GM21576 (cell line): Measurements from ENCODE around the gene SDS.

Source experiments
- ATAC-seq: cut with Tn5 transposase; IDR thresholded peaks from one replicate; pipeline ENCODE4 v1.9.1; 2021; ENCODE audit warnings: mild to moderate bottlenecking, moderate library complexity; ENCODE audit not compliant: unreplicated experiment

Gene SDS

GRCh38 chr12:113401066-113402000, 2.4 kb downstream of the SDS start:
- ATAC-seq = no peak

DNA sequence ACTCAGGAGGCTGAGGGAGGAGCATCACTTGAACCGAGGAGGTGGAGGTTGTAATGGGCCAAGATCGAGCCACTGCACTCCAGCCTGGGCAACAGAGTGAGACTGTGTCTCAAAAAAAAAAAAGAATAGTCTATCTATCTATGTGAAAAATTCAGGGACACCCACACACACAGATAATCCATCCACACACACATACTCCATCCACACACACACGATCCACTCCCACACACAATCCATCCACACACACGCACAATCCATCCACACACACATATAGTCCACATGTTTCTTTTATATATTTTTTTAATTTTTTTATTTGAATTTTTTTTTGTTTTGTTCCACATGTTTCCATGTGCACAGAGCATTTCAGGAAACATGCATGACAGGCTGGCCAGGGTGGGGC, 3.3 kb downstream of the SDS start:
- no peak for ATAC-seq

GRCh38 chr12:113399490-113399889, 4.2 kb downstream of the SDS start:
- no peak for ATAC-seq

- ATAC-seq = no peak
These were observed 5.1 kb downstream of the SDS start for GRCh38 chr12:113398346-113399290.

DNA sequence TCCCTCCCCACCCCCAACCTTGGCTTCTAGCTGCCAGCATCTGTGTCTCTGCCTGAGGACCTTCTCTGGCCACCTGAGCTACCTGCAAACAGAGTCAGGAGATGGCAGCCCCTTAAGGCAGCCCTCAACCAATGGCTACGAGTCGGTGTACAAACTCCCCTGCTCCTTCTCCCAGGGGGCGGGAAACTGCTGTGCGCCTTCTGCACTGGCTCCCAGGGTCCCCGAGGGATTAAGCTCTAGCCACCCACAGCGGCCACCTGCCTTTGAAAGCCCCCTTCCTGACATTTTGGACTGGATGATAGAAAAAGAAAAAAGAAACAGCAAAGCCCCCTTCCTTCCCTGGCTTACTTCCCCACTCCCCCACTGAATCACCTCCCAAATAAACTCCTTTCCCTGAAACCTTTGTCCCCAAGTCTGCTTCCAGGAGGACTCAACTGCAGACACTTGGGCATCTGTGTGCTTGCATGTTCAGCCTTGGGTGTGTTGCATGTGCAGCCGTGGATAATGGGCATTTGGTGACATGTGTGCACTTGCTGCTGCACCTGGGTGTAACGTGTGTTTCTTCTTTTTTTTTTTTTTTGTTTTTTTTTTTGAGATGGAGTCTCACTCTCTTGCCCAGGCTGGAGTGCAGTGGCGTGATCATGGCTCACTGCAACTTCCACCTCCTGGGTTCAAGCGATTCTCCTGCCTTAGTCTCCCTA, 6.0 kb downstream of the SDS start:
- ATAC-seq = no peak

- no peak for ATAC-seq
These were observed 6.7 kb downstream of the SDS start for GRCh38 chr12:113396828-113397496.

- ATAC-seq = no peak
These were observed 7.5 kb downstream of the SDS start for GRCh38 chr12:113396200-113396599.

DNA sequence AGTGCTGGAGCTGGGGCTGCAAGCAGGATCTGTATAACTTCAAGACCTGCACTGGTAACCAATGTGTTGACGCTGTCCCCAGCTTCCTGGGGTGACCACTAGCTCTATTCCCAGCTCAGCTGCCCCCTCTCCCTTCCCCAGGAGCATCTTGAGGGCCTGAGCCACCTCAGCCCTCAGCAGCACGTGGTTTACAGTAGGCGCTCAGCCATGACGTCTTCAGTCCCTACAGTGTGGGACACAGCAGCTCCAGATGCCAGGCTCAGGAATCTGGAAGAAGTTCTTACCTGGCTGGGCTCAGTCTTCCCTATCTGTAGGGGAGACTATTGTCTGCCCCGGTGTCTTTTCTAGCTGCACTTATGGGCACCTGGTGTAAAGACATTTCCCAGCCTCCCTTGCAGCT, 8.6 kb downstream of the SDS start:
- no peak for ATAC-seq

GRCh38 chr12:113393749-113394148, 9.9 kb downstream of the SDS start:
- ATAC-seq = no peak

DNA sequence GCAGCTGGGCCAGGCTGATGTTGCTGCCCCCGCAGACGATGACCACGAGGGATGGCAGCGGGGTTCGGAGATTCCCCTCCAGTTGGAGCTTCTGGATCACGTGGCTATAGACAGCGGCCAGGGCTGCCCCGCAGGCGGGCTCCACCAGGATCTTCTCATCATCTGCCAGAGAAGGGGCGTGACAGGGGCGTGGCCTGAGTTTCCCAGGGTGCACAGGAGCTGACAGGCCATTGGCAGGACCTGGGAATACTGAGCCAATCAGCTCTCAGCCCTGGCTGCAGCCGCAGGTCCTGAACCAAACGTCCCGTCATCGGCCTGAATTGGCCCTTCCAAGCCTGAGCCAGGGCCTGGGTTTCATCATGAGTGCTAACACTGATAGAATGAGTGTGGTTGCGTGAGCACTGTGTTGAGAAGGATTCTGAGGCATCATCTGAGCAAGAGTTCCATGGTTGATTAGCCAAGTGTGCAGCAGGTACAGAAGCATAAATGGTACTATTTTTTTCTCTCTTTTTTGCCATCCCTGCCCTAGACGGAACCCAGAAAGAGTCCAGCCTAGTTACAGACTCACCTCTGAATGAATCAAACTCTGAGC, 10.6 kb downstream of the SDS start:
- no peak for ATAC-seq

GRCh38 chr12:113392520-113392919, 11.2 kb downstream of the SDS start:
- ATAC-seq = no peak

GRCh38 chr12:113391650-113392337, 11.9 kb downstream of the SDS start:
- ATAC-seq = no peak

GRCh38 chr12:113391145-113391544, 12.5 kb downstream of the SDS start:
- ATAC-seq = no peak

DNA sequence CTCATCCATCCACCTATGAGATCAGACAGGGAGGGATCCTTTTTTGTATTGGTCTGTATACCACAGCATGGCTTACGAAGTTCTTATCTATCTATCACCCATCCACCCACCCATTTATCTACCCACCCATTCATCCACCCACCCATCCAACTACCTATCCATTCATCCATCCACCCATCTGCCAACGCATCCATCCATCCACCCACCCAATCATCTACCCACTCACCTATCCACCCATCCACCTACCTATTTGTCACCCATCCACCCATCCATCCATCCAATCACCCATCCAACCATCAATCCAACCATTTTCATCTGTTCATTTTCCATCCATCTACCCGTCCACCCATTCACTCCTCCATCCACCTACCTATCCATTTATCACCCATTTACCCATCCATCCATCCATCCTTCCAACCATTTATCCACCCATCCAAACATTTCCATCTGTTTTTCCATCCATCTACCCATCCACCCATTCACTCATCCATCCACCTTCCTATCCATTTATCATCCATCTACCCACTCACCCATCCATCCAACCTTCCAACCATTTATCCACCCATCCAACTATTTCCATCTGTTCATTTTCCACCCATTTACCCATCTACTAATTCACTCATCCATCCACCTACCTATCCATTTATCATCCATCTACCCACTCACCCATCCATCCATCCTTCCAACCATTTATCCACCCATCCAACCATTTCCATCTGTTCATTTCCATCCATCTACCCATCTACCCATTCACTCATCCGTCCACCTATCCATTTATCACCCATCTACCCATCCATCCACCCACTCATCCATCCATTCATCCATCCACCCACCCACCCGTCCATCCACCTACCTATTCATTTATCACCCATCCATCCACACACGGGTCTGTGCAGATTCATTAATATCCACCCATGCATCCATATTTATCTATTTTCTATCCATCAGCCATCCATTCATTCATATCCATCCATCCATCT, 13.3 kb downstream of the SDS start:
- no peak for ATAC-seq

DNA sequence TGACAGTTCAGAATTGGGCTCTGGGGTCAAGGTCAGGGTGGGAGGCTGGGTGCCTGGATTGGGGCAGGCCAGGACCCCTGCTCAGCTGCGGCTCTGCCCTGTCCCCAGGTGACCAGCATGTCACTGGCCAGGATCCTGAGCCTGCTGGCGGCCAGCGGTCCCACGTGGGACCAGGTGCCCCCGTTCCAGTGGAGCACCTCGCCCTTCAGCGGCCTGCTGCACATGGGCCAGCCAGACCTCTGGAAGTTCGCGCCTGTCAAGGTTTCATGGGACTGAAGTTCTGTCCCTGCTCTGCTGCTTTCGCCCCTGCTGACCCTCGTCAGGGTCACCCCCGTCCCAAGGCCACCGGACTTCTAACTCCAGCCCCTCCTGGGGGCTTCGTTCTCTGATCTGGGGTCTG, 15.3 kb downstream of the SDS start:
- ATAC-seq = no peak

DNA sequence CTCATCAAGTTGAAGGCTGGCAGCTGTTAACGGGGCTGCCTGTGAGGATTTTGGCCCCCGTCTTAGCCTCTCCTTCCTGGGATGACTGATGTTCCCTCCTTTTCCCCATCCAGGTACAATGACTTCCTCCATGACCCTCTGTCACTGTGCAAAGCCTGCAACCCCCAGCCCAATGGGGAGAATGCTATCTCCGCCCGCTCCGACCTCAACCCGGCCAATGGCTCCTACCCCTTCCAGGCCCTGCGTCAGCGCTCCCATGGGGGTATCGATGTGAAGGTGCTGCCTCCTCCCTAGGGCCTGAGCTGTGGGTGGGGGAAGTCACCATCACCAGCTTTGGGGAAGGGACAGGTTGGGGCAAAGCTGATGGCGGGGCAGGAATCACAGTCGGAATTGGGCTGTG, 16.1 kb downstream of the SDS start:
- ATAC-seq = no peak

GRCh38 chr12:113386866-113387566, 16.7 kb downstream of the SDS start:
- ATAC-seq = no peak
